HG02588 (cell line): ENCODE measurements around the gene GUCA2A.

Experiments
- ATAC-seq: cut with Tn5 transposase; IDR thresholded peaks from one replicate; pipeline ENCODE4 v1.9.1; 2021; ENCODE audit warnings: mild to moderate bottlenecking, moderate library complexity; ENCODE audit not compliant: unreplicated experiment

The GUCA2A gene

DNA sequence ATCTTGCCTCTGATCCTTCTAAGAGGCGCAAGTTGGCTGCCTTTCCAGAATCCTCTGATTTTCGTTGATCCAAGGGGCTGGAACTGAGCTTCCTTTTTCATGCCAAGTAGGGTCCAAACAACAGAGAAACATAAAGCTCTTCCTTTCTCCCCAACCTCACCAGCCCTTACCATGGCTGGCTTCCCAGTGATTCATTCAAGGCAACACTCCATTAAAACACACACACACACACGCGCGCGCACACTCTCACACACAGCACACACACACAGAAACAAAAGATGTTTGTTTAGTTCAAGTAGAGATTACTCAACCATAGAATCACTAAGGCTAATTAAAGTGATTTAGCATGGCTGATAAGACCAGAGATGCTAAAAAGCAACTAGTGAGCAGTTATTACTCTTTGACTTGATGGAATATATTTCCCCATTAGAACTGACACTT lies 13.0 kb upstream of the GUCA2A start:
- ATAC-seq = no peak

DNA sequence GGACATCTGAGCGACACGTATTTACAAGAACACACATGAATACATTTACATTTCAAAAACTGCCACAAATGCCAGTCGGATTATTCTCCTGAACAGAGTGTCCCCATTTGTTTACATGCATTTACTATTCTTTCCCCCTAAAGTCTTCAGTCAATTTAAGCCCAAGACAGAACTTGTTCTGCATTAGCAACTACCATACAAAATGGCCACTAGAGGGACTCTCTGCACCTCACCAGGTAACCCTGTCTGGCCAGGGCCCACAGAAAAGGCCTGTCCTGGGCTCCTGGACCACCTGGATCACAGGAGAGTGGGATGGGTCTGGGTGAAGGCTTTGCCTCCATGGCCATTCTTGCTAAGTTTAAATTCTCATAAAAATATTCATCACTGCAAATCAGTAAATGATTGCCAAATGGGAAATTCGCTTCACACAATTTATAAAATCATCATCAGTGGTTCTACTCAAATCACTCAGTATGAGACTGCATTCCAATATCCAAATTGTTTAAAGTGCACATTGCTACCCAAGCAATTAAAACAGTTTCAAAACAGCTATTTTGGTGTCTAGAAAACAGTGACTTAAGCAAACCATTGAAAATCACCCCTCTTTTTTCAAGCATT lies 12.5 kb upstream of the GUCA2A start:
- no peak for ATAC-seq

DNA sequence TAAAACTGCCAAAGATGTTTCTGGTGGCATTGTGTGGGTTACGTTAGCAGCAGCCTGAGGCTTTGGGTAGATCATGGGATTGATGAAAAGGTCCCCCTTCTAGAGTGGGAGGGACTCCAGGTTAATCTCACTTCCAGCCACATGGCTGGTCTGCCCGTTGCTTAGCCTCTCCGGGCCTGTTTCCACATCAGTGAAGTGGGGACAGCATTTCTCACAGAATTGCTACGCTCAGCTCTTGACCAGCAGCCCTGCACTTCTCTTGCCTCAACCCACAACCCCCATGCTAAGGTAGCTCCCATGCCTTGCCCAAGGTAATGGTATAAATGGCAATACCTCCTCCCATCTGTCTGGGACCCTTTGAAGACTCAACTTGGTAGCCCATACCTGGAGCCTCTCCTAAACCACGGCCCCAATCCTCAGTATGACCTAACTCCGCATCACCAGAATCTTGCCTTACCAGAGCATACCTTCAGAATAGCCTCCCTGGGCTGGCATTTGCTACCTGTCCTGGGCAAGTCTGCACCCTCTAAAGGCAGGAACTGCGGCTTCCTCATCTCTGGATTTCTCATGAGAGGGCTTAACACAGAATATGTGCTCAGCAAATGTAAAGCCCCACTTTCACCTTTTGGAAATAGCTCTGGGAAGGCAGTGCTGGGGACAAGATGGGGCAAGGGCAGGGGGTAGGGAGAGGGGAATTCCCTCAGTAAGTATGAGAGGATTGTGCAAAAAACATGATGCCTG lies 10.9 kb upstream of the GUCA2A start:
- ATAC-seq = no peak

DNA sequence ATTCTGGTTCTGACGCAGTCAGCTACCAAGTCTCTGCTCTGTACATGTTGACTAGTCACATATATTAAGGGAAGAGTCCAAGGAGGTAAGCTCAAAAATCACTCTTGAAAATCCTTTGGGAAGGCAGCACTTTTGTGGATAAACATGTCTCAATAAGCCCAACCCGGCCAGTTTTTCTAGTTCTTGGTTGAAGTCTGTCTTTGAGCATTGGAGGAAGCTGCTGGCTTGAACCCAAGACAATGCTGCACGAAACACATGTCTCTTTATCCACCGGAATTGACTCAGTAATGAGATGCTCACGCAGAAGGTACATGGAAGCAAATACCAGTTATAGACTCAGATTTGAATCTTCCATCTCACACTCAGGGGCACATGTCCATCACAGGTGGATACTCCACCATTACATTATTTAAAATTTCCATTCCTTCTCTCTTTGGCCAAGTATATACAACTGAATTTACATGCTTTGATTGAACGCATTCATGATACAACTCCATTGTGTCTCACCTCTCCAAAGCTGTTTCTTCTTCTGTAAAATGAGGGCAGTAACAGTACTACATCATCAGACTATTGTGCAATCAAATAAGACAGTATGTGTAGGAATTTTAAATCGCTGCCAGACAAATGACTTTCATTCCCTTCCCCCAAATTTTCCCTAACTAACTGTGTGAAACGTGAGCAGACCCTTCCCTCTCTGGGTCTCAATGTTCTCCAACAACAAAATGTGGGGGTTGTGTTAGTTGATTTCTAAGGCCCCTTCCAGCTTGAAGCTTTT lies 9.6 kb upstream of the GUCA2A start:
- ATAC-seq = no peak

DNA sequence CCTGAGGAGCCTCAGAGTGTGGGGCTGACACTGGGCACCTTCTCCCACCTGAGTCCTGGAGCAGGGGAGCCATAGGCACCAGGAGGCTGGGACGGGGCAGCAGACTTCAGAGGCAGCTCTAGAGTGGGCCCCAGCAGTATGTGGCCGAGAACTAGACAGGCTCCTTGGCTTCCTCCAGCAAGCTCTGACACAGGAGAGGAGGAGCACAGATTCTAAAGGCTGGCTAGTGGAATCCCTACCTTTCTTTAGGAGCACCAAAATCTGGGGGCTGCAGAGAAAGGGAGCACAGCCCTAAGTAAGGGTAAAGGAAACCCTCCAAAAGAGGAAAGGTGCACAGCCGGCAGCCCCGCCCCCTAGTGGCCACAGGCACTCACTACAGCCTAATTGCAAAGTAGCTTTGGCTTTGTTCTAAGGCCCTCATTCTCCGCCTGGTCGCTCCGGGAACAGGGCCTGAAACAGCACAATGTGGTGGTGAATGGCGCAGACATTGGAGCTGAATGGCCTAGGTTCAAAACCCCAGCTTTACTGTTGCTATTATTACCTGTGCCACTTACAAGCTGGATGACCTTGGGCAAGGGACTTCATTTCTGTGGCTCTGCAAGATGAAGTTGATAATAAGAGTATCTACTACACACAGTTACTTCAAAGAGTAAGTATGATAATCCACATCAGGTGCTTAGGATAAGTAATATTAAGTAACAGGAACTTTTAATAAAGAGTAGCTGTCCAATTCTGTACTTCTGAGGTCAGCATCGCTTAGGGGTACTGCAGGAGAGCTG lies 8.8 kb upstream of the GUCA2A start:
- ATAC-seq = no peak

DNA sequence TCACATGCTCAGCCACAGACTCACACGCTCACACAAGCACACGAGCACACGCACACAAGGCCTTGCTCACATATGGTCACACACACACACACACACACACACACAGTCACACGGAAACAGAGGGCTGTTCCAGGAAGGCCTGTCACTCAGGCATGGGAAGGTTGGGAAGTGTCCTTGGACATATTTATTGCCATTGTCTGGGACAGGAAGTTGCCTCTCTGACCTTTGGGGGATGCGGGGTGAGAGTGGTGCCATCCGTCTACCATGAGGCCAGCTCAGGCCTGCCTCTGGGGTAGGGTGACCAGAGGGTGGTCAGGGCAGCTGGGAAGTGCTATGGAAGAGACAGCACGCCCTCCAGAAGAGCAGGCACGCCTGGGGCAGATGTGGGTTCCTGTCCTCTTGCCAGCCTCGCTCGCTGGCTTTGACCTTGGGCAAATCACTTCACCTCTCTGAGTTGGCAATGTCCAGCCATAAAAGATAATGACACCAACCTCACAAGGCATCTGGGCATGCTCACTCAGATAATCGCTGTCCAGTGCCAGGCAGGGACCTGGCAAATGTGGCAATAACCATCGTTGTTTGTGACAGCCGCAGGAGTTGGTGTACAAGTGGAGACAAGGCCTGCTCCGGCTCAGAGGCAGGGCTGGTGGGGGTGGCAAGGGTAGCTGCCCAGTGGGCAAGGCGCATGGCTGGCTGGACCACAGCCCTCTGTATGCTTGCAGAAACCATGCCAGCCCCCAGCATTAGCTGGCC lies 8.0 kb upstream of the GUCA2A start:
- ATAC-seq = no peak

DNA sequence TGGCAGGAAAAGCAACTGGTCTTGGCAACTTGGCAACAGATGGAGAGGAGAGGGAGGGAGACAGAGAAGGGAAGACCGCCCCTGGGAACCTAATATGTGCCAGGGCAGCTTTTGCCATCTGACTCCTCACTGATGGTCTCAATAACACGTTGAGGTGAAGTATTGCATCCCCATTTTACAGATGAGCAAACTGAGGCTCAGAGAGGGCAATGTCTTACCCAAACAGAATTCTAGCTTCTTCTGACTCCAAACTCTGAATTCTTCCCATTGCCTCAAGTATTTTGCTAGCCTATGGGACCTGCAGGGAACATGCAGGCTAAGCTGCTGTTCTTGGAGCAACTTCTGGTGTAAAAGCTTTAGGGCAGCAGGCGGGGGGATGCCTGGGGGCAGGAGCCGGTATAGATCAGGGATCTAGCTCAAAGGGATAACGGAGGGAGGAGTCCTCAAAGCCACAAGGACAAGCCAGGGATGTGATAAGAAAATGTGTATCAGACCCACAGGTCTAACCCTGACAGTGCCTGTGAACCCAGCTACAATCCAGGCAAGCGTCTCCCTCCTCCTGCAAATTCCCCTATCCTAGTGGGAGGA lies 7.2 kb upstream of the GUCA2A start:
- no peak for ATAC-seq

DNA sequence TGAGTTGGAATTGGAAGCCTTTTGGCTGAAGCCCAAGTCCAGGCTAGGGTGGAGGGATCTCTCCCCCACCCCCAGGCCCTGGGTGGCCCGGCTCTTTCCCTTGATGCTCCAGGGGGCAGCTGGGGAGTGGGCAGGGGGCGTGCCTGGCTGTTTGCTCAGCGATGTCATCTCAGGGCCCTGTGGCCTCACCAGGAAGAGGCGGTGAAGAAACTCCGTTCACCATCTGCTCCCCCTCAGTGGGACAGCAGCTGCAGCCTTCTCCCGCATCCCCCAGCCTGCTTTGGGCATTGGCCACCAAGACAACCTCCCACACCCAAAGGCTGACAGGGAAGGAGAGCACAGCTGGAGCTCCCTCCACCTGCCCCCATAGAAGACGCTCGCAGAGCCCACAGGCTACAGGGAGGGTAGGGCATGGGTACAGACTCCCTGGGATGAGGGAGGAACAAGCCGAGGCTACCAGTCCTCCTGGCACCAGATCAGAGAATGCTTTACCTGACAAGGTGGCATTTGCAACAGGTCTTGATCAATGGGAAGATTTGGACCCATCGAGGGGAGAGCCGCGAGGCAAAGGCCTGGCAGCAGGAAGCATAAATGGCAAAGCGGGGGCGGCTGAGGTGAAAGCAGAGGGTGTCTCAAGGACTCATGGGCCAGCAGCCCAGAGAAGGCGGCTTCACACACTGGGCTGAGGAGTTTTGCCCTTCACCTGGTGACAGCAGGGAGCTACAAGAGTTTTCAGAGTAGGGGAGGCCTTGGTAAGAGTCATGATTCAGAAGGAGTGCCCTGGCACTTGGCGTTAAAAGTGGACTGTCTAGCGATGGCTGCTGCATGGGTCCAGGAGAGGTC lies 6.5 kb upstream of the GUCA2A start:
- ATAC-seq = no peak

DNA sequence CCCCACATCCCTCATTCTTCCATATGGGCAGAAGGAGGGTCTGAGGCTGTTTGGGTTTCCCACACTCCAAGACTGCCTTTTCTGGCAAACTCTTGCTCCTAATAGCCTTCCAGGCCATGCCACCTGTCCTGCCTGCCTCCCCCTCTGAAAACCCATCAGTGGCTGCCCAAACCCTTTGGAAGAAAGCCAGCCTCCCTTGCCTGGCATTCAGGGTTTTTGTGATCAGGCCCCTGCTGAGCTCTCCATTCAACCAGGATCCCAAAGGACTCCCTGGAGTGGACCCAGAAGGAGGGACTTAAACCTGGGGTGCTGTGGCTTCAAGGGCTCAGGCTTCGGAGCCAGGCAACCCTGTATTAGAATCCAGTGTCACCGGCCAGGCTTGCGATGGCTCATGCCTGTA lies 4.2 kb upstream of the GUCA2A start:
- no peak for ATAC-seq

DNA sequence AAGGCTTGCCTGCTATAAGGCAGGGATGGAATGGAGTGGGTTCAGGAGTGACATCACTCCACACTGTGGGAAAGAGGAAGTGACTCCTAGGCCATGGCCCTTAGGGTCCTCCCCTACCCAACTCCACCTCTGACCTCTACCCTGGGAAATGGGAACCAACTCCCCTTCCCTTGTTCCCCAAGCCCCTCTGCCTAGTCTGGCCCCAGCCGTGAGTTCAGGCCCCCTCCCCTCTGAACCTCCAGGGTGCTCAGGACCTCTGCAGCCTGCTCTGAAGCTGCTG lies 3.8 kb upstream of the GUCA2A start:
- ATAC-seq = no peak

DNA sequence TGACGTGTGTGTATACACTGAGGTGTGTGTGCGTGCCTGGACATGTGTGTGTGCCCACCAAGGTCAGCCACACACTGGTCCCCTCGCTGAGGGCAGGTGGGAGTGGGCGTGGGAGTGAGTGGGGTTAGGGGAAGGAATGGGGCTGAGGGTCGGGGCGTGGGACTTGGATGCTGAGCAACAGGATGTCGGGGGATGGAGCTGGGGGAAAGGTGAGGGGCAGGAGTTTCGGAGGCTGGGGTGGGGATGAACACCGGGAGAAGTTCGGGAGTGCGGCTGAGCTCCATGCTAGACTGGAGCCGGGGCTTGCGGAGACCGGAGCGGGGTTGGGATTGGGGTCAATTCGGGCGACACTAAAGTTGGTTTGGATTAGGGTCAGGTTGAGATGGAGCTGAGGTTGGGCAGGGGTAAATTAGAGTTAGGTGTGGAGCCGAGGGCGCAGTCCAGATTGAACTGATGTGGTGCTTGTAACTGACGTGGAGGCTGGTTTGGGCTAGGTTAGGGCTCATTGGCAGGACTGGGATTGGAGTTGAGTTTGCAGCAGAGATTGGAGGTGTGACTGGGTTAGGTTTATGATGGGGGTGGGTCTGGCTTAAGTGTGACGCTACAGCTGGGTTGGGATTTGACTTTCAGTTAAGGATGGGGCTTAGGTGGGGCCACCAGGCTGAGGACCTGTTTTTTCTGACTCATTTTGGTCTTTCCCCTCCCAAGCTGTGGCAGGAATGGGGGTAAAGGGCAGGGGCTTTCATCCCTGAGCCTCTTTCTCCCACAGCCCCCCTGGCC lies 3.3 kb upstream of the GUCA2A start:
- ATAC-seq = no peak

DNA sequence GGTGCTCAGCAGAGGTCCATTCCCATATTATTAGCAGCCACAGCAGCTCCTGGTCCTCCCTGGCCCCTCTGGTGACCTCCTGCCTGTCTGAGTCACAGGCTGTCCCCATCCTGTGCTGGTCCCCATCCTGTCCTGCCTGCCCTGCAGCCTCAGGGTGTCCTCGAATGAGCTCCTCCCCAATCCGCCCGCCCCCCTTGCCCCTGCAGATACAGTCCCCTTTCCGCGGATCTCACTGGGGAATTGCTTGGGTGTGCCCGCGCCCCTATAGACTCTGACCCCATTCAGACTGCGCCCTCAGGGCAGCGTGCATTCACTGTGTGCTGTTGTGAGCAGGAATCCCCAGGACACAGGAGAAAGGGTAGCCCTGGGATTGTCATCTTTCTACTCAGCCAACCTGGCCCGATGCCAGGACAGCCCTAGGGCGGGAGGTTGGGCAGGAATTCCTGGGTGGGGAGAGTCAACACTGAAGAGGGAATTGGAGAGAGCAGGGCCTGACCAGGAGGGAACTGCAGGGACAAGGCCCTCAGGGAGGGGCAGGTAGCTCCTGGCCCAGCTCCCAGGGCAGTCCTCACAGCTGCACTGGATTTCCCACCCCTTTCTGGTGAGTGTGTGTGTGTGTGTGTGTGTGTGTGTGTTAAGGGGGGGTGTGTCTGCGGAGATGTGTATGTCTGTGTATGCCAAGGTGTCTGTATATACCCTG lies 1.1 kb upstream of the GUCA2A start:
- no peak for ATAC-seq

DNA sequence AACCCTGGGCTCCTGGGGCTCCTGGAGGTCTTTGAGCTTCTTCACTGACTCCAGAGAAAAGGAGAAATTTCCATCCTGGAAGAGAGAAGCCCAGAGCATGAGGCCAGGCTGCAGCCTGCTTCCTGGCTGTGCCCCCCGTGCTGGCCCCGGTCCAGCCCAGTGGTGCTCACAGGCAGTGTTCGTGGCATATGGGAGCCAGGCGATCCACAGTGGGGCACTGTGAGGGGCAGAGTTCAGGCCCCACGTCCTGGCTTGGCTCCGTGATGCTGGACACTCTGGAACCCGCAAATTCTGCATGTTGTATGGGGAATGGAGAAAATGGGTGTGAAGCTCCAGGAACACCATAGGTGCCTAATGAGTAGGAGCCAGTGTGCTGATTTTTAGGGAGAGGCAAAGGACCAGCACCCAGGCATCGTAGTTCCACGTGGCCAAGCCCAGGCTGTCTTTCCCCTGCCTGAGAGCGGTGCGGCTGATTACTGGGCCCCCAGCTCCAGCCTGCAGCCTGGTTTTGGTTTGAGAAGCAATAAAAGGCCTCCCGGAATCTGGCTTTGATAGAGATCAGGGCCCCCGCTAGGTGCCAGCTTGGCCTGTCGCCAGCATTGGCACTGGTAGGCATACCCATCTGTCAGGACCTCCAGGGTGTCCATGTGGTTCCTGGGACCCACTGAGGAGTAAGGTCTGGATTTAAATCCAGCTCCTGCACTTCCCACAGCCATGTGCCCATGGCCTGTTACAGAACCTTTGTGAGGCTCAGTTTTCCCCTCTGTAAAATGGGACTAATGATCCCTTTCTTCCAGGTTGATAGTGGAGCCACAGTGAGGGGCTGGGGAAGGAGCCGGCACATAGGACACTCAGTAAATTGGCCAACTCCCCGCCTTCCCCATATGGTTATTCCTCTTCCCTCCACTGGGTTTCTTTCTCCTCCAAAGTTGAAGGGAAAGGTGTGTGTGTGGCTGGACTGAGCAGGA lies 725 bp downstream of the GUCA2A start:
- no peak for ATAC-seq

DNA sequence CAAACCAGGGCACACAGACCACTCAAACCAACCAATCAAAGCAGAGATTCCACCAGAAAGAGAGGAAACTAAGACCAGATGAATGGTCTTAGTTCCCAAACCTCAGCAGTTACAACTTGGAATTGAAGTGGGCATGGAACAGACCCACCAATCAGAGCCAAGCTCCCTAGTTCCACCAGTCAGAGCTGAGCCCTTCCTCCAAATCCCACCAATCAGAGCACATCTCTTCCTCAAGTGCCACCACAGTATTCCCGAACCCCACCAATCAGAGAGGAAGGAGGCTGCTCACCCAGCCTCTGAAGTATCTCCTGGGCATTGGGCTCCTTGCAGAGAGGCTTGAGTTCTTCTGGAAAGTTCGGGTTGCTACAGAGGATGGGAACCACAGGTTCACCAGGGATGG lies 1.4 kb downstream of the GUCA2A start:
- no peak for ATAC-seq

DNA sequence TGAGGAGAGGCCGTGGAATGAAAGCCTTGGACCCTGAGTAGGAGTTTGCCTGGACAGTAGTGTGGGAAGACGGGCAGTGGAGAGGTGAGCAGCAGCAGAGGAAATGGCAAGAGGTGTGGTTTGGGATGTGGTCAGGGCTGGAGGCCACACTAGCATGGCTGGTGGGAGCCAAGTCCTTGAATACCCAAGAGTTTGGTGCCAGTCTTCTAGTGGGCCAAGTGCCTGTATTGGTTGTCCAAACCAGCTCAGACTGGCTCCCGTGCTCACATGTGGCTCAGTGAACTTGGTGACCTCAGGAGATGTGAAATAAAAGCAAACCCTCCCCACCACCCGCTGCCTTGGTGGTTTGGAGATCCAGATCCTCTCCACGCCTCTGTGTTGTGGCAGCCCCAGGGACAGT lies 2.4 kb downstream of the GUCA2A start:
- ATAC-seq = no peak

DNA sequence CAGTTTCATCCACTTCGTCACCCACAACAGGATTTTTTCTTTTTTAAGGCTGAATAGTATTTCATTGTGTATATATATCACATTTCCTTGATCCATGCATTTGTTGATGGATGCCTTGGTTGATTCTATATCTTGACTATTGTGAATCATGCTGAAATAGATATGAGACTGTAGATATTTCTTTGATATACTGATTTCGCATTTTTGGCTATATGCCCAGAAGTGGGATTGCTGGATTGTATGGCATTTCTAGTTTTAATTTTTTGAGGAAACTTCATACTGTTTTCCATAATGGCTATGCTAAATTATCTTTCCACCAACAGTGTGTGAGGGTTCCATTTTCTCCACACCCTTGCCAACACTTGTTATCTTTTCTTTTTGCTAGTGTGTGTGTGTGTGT lies 6.4 kb downstream of the GUCA2A start:
- ATAC-seq = no peak

DNA sequence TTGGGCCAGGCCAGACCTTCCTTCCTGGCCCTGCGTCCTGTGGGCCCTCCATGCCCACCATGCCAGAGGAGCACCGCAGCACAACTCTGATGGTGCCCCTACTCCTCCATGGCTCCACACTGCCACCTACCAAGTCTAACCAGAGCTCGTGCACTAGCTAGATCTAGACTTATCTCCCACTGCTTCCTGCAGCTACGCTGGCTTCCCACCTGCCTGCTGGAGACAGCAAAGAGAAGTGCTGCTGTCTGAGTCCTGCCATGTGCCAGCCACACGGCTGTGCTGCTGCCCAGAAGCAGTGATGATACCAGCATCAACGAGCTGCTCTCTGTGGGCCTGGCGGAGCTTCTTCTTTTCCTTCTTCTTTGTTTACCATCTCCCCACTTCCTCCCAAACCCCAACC lies 6.9 kb downstream of the GUCA2A start:
- no peak for ATAC-seq
